Hepatic stellate cell (primary cell): Measurements from ENCODE around the gene CPVL.

ENCODE experiments used
- DNase-seq: peaks from one replicate; pipeline ENCODE4 v3.0.0; 2011; ENCODE audit warnings: low spot score

CPVL gene

GRCh38 chr7:29000717-29001076 lies 145.6 kb downstream of the CPVL start:
- DNase-seq: no peak

GRCh38 chr7:28999895-29000716 lies 146.2 kb downstream of the CPVL start:
- DNase-seq: no peak

- no peak for DNase-seq
Observed at GRCh38 chr7:28999427-28999826, 146.9 kb downstream of the CPVL start.

DNA sequence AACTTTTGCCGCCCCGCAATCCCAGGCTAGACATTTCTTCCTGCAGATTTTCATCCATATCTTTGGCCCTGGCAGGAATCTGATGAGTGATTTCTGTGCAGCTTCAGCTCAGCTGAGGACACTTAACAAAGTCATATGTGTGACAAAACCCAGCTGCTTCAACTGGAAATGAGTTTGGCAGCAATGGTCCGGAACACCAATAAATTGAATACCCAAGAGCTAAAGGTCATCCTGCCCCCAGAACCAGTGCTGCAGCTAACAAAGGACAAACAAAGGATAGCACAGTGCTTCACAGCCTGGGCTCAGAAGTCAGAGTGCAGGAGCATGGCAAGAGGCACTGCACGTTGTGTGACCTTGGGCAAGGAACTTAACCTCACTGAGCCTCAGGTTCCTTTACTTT lies 148.2 kb downstream of the CPVL start:
- no peak for DNase-seq

GRCh38 chr7:28996836-28997235 lies 149.5 kb downstream of the CPVL start:
- DNase-seq: no peak

- DNase-seq: no peak
Observed at GRCh38 chr7:28993371-28993770, 153.0 kb downstream of the CPVL start.

DNA sequence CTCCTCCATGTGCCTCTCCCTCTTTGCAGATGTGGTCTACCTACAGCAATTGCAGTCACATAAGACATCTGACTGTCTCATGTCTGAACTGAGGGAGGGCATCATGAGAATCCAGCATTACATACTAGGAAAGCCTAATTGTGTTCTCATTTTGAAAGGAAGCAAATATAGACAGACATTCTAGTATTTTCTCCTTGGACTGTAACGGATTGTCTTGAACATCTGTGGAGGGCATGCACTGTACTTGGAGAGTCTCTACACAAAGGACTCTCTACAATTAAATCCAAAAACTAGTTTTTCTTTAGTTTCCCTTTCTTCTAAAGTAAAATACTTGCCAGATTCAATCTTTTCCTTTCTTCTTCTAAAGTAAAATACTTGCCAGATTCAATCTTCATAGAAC lies 153.5 kb downstream of the CPVL start:
- DNase-seq: no peak

DNA sequence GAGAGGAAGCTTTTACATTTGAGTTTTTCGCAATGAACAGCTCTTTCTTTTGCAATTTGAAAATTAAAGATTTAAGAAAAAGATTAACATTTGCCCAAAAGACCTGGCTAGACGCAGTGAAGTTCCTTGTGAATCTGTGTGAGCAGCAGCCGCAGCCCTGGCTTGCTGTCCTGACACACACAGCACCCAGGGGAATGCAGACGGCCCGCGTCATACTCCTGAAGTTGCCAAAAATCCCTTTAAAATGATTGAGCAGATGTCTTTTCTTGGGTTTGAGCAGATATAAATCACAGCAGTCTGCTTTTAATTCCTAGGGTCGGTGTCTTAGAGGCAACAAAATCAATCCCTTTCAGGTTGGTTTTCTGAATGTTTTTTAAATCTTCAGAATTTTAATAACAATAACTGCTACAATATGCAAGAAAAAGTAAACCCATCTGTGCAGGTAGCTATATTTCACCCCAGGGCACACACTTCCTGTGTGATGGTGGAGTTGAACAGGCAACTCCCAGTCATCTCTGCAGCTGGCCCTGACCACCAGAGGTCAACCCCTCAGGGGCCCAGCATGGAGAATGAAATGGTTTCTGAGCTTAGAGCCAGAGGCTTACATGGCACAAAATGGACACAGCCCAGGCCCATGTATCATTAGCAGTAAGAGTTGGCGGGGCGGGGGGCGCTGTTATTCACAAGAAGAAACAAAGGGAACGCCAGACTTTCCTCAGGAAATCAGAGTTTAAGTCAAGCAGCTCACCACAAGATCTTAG lies 156.0 kb downstream of the CPVL start:
- no peak for DNase-seq

DNA sequence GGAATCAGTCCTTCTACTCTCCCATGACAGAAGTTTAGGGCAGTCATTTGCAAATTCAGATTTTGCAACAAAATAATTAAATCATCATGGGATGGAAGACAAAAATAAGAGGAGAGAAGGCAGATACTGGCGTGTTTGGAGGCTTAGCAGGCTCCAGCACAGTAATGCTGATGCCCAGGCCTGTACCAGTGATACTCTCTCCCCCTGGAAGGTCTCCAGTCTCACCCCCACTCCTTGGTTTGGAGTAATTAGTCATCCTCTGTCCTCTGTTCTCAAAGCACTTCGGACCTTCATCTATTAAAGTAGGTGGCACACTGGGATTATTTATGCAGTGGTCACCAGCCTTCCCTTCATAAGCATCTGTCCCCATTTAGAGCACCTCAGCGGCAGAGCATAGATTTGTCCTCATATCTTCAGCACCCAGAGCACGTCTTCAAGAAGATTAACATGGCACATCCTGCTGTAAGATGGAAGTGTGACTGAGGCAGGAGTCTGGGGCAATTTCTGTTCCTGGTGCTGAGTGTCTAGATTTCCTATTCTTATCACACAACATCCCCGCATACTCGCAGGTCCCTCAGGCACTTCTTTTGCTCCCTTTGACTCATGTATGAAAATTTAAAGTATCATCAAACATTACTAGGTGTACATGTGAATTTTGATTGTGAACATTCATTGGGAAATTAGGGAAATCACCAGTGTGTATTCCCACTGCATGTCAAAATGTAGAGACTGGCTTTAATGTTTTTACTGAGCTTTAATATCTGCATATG lies 156.9 kb downstream of the CPVL start:
- DNase-seq: no peak

DNA sequence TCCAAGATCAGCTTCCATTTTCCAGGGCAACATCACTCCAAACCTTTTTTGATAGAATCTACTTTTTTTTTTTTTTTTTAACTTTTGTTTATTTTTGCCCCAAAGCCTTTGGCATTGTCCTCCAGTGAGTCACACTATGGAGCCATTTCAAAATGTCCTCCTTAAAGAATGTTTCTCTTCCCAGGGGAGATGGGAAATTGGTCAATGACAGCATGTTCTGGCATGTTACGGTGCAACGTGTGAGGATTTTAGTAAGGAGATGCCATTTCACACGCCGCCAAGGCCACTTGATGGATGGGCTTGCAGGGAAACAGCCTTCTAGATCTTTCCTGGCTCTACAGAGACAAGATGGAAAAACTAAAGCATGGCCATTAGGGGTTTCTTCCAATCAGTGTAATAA lies 157.5 kb downstream of the CPVL start:
- DNase-seq: peak; percentile 42

- DNase-seq: no peak
Observed at GRCh38 chr7:28988091-28988490, 158.2 kb downstream of the CPVL start.

- no peak for DNase-seq
Observed at GRCh38 chr7:28986765-28987110, 159.6 kb downstream of the CPVL start.

DNA sequence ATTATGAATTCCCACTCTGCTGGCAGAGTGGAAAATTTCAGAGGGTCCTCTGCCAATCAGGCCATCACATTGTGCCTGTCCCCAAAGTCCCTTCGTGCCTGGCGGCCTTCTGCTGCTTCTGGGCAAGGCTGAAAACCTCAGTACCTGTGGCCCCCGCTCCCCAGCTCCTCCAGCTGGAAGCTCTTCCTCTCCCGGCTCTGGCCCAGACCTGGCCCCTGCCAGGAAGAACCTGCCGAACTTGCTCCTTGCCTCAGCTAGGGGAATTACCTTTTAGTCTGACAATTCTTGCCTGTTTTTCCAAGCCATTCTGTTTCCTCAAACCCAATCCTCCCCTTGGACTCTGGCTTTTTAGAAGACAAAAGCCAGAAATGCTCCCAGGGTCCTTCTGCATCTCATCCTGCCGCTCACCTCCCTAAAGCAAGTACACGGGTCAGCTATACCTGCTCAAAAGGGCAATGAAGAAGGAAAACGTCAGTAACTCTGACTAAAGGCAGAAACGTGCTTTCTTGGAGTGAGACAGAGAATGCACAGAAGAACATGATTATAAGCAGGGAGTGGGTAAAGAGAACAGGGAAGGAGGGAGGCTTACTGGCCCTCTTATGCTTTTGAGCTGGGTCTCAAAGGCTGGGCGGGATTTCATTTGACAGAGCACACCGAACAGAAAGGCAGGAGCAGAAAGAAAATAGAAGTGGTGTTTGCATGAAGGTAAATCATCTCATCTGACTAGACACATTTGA lies 160.1 kb downstream of the CPVL start:
- DNase-seq: no peak

GRCh38 chr7:28984631-28985030 lies 161.7 kb downstream of the CPVL start:
- DNase-seq: peak; percentile 56

- DNase-seq: no peak
Observed at GRCh38 chr7:28984217-28984616, 162.1 kb downstream of the CPVL start.

- DNase-seq: no peak
Observed at GRCh38 chr7:28983396-28984190, 162.7 kb downstream of the CPVL start.

DNA sequence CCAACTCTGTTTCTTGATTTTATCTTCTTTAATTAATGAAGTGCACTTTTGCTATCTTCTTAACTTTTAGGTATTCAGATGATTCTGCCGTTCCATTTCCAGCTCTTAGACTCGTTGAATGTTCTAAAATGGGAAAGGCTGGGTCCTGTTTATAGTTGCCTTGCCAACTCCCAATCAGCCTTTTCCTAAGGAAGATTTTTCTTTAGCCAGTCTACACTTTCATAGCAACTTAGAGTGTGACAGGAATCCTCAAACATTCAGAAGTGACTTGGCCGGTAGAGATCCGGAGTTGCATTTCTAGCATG lies 165.2 kb downstream of the CPVL start:
- DNase-seq: no peak

GRCh38 chr7:28980451-28981160 lies 165.7 kb downstream of the CPVL start:
- no peak for DNase-seq

- no peak for DNase-seq
Observed at GRCh38 chr7:28979776-28980175, 166.6 kb downstream of the CPVL start.

DNA sequence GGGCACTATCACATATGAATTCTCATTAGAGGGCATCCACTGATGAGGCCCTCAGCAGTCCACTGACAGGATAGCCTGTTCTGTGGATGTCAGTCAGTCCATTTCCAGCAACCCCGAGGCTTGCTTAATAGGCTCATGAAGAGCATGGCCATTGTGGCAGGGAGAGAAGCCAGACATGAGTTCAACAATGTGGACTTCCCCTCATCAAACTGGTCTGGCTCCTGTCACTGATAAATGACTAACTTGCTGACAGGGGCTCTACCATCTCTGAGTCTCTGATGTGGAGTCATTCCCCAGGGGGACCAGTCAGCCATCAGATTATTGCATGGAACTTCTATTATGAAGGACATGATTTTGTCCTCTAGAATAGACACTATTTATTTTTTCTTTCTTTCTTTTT lies 168.5 kb downstream of the CPVL start:
- DNase-seq: no peak

- DNase-seq: no peak
Observed at GRCh38 chr7:28976022-28976421, 170.3 kb downstream of the CPVL start.
